ENCODE data around the gene COX19.

Gene COX19

GRCh38 chr7:974172-974571 is 1.2 kb downstream of the COX19 start:
- TF ChIP-seq CTCF (IDR thresholded peaks at IDR 0.05), result no peak

GRCh38 chr7:973312-973711 is 2.0 kb downstream of the COX19 start:
- TF ChIP-seq CTCF (IDR thresholded peaks at IDR 0.05), result no peak

- no peak for TF ChIP-seq CTCF (IDR thresholded peaks at IDR 0.05)
These were observed 2.6 kb downstream of the COX19 start for GRCh38 chr7:972676-973309.

- TF ChIP-seq CTCF (IDR thresholded peaks at IDR 0.05), result no peak
These were observed 3.2 kb downstream of the COX19 start for GRCh38 chr7:972110-972509.

GRCh38 chr7:970744-971143 is 4.6 kb downstream of the COX19 start:
- TF ChIP-seq CTCF (IDR thresholded peaks at IDR 0.05), result no peak

GRCh38 chr7:969403-969802 is 5.9 kb downstream of the COX19 start:
- no peak for TF ChIP-seq CTCF (IDR thresholded peaks at IDR 0.05)

GRCh38 chr7:968205-969105 is 6.9 kb downstream of the COX19 start:
- no peak for TF ChIP-seq CTCF (IDR thresholded peaks at IDR 0.05)

Measured in LNCAP (cell line).